Tibial nerve (tissue), 4 donors: ENCODE results near the gene FAM114A1. TPM values are rescaled to one million over a fixed set of nuclear protein-coding genes. Genes with fewer than 3 reads are reported as not detected.
A peak's percentile ranks its signal among the peaks of the same experiment; 100 is the strongest.

ENCODE experiments used
- DNase-seq, 2 donors: peaks; one replicate each; pipeline ENCODE4 v3.0.0-alpha.2; 2019; ENCODE audit warnings: low spot score in 2 of 2
- H3K27ac ChIP-seq, 4 donors: fragments of 200-600 bp; sonication (generic) in 3 of 4; one replicate each; pipeline ENCODE4 v1.5.1; 2017 to 2019; ENCODE audit warnings: mild to moderate bottlenecking in 1 of 4
- H3K27me3 ChIP-seq, 2 donors: fragments of 200-600 bp; sonication (generic) in 1 of 2; one replicate each; pipeline versions ENCODE4 v1.5.1 to v1.6.0; 2017 to 2019
- H3K36me3 ChIP-seq, 3 donors: fragments of 200-600 bp; sonication (generic); one replicate each; pipeline ENCODE4 v1.5.1; 2018 to 2019
- H3K4me1 ChIP-seq, 4 donors: fragments of 200-600 bp; sonication (generic) in 3 of 4; one replicate each; pipeline ENCODE4 v1.5.1; 2017 to 2019
- H3K4me3 ChIP-seq, 4 donors: fragments of 200-600 bp; sonication (generic) in 3 of 4; one replicate each; pipeline ENCODE4 v1.5.1; 2017 to 2019; ENCODE audit warnings: mild to moderate bottlenecking in 1 of 4, moderate library complexity in 1 of 4
- H3K9me3 ChIP-seq, 4 donors: fragments of 200-600 bp; sonication (generic) in 3 of 4; one replicate each; pipeline ENCODE4 v1.5.1; 2017 to 2019
- EP300 ChIP-seq, 2 donors: sonication (generic); formaldehyde crosslinking; IDR thresholded peaks; one replicate each; pipeline ENCODE4 v1.6.1; 2017; ENCODE audit warnings: antibody characterized with exemption in 2 of 2, mild to moderate bottlenecking in 1 of 2
- POLR2A ChIP-seq, 2 donors: fragments of 450-650 bp; IDR thresholded peaks; one replicate each; pipeline ENCODE4 v1.6.1; 2017; ENCODE audit warnings: antibody characterized with exemption in 2 of 2, mild to moderate bottlenecking in 2 of 2, moderate library complexity in 2 of 2
- WGBS, 2 donors: methylation state at CpG; one replicate each; pipeline ENCODE4 v1.1.5; 2018; 5-methylcytosine and 5-hydroxymethylcytosine counted together
- total RNA-seq, 4 donors: library from RNA; depleted of rRNA; stranded (reverse); fragments of >200 nt; gene quantifications; one replicate each; pipeline ENCODE4 v1.1.0, GENCODE V29; 2016
- TF ChIP-seq, protein P1 (sequence below), 5 experiments: fragments of 200-600 bp in 3 of 5; fragments of 450-650 bp in 2 of 5; sonication (generic) in 3 of 5; IDR thresholded peaks; one replicate each; pipeline ENCODE4 v1.5.1; 2016 to 2019; ENCODE audit warnings: antibody characterized with exemption in 5 of 5, mild to moderate bottlenecking in 3 of 5, moderate library complexity in 2 of 5

Gene FAM114A1
- total RNA-seq, 4 donors from 2014 or later, result 70.4 to 111 (median 98.2) TPM

DNA sequence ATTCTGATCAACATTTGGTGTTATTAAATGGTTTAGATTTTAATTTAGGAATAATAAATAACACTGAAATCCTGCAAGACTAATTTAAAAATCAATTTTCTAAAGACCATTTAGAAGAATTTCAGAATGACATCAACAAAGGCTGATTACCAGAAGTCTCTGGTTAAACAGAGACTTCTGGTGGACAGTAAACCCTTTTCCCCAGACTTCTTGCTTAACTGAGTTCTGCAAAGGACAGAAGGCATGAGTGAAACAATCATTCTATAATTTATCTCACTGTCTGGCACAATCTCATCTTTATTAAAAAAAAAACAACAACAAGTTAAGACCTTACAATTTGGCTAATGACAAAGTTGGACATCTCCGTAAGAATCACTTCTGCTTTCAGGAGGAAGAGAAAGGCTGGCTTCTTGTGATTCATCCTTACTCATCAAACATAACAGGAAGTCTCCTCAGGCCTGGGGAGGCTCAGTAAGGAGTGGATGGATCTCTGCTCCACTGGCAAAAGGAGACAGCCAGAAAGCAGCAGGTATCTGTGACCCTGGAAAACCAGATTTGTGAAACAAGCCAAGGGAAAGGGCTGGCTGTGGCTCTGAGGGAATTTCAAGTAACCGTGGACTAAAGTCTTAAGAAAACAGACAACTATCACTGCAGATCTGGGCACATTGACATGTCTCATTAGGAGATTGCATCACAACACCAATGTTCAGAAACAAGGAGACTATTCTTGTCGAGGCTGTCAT lies 10.1 kb upstream of the FAM114A1 start:
- Histone ChIP-seq H3K27ac (peak overlapping the region; percentile 67 to 89 (median 78)), H3K27me3 (no peaks in the 10 kb centered on the region), H3K4me1 (peaks cover 0 to 22% (median 8%) of the 10 kb centered on the region in 4 donors), H3K9me3 (no peaks in the 10 kb centered on the region), H3K4me3 (no peak overlapping the region), H3K36me3 (no peaks in the 10 kb centered on the region)
- TF ChIP-seq, protein P1, sequence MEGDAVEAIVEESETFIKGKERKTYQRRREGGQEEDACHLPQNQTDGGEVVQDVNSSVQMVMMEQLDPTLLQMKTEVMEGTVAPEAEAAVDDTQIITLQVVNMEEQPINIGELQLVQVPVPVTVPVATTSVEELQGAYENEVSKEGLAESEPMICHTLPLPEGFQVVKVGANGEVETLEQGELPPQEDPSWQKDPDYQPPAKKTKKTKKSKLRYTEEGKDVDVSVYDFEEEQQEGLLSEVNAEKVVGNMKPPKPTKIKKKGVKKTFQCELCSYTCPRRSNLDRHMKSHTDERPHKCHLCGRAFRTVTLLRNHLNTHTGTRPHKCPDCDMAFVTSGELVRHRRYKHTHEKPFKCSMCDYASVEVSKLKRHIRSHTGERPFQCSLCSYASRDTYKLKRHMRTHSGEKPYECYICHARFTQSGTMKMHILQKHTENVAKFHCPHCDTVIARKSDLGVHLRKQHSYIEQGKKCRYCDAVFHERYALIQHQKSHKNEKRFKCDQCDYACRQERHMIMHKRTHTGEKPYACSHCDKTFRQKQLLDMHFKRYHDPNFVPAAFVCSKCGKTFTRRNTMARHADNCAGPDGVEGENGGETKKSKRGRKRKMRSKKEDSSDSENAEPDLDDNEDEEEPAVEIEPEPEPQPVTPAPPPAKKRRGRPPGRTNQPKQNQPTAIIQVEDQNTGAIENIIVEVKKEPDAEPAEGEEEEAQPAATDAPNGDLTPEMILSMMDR (IDR thresholded peaks at IDR 0.05), result no peak
- TF ChIP-seq EP300 (IDR thresholded peaks at IDR 0.05) (peak in 1 of 2 donors; percentile 74), POLR2A (IDR thresholded peaks at IDR 0.05) (peak in 1 of 2 donors; percentile 13)
- WGBS, 2 donors, result 20% methylated on average over 3 of the region's 3 CpGs
- DNase-seq, result peak in 1 of 2 donors; percentile 47

DNA sequence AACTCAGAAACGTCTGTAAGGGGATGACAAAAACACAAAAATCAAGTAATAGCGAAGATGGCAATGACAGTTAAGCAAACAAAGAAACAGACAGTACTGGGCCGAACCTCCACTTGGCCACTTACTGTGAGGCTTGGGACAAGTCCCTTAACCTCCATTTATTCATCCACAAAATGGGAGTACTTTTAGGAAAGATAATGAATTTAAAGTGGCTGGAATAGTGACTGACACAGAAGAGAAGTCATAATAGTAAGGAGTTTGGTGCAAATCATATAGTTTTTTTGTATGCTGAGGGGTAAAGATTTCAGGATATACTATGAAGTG lies 9.5 kb upstream of the FAM114A1 start:
- no peak for TF ChIP-seq POLR2A (IDR thresholded peaks at IDR 0.05)
- TF ChIP-seq EP300 (IDR thresholded peaks at IDR 0.05), result no peak
- TF ChIP-seq, protein P1 (IDR thresholded peaks at IDR 0.05), result no peak
- Histone ChIP-seq H3K4me1 (peaks cover 0 to 22% (median 8%) of the 10 kb centered on the region in 4 donors), H3K4me3 (no peak overlapping the region), H3K27me3 (no peaks in the 10 kb centered on the region), H3K36me3 (no peaks in the 10 kb centered on the region), H3K9me3 (no peaks in the 10 kb centered on the region), H3K27ac (peak overlapping the region; percentile 67 to 89 (median 78))
- 22 to 25% methylated on average over 3 of the region's 3 CpGs for WGBS, 2 donors
- no peak for DNase-seq

DNA sequence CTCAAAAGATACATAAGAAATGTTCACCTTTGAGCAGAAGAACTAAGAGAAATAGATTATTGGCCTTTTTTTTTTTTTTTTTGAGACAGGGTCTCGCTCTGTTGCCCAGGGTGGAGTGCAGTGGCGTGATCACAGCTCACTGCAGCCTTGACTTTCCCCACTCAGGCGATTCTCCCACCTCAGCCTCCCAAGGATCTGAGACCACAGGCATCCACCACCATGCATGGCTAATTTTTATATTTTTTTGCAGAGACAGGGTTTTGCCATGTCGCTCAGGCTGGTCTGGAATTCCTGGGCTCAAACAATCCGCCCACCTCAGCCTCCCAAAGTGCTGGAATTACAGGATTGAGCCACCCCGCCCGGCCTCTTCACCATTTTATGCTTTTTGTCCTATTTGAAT lies 8.1 kb upstream of the FAM114A1 start:
- no peak overlapping the region for H3K27ac ChIP-seq
- no peaks in the 10 kb centered on the region for H3K36me3 ChIP-seq
- peaks cover 0 to 22% (median 8%) of the 10 kb centered on the region in 4 donors for H3K4me1 ChIP-seq
- no peak overlapping the region for H3K4me3 ChIP-seq
- no peaks in the 10 kb centered on the region for H3K9me3 ChIP-seq
- WGBS, 2 donors, result 87 to 97% methylated on average over 7 of the region's 7 CpGs
- DNase-seq, result no peak
- no peaks in the 10 kb centered on the region for H3K27me3 ChIP-seq
- TF ChIP-seq, protein P1 (IDR thresholded peaks at IDR 0.05), result no peak
- TF ChIP-seq POLR2A (IDR thresholded peaks at IDR 0.05), result no peak
- no peak for TF ChIP-seq EP300 (IDR thresholded peaks at IDR 0.05)

DNA sequence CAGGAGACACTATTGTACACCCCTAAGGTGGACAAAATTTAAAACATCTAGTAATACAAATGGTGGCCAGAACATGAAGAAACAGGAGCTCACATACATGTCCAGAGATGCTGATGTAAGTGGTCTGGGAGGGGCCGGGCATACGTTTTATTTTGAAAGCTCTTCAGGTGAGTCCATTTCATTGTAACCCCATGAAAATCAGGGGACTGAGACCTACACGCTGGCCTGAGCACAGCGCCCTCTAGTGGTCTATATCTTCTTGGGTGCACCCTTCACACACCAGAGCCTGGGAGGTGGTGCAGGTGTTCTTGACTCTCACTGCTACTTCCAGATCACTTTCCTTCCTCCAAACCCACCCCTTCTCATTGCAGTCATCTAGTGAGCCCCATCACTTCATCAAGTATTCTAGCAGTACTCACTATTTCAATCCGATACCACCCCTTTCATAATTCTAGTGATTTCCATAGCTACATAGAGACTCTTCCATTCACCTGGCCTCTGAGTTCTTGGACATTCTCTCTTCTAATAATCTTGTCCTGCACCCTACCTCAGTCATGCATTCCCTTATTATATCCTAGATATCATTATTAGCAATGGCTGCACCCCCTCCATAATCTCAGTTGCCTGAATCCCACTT lies 6.7 kb upstream of the FAM114A1 start:
- H3K36me3 ChIP-seq, result no peaks in the 10 kb centered on the region
- H3K4me1 ChIP-seq, result peaks cover 0 to 22% (median 8%) of the 10 kb centered on the region in 4 donors
- no peaks in the 10 kb centered on the region for H3K9me3 ChIP-seq
- no peaks in the 10 kb centered on the region for H3K27me3 ChIP-seq
- TF ChIP-seq, protein P1 (IDR thresholded peaks at IDR 0.05), result peak in 3 of 5 experiments; percentile 33 to 60 (median 52)
- no peak for TF ChIP-seq EP300 (IDR thresholded peaks at IDR 0.05)
- H3K4me3 ChIP-seq, result no peak overlapping the region
- H3K27ac ChIP-seq, result no peak overlapping the region
- DNase-seq, result no peak
- WGBS, 2 donors, result 43 to 48% methylated on average over 5 of the region's 5 CpGs

DNA sequence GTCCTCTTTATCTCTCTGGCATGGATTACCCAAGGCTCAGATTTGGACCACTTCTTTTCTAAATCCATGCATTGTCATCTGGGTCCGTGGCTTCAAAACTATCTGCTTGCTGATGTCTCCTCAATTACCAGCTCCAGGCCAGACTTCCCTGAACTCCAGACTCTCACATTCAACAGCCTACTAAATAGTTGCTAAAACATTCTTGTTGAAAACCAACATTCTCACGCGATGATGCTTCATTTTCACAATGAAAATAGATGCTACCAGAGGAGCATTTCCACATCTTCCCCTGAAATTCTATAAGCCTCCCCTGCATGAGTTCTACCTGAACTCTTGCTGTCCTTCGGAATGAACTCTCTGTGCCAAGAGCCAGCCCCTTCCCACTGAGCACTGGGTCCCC lies 5.8 kb upstream of the FAM114A1 start:
- Histone ChIP-seq H3K4me3 (no peak overlapping the region), H3K4me1 (peaks cover 0 to 17% (median 8%) of the 10 kb centered on the region in 4 donors), H3K9me3 (no peaks in the 10 kb centered on the region), H3K27me3 (no peaks in the 10 kb centered on the region), H3K36me3 (no peaks in the 10 kb centered on the region), H3K27ac (no peak overlapping the region)
- DNase-seq, result no peak
- no peak for TF ChIP-seq POLR2A (IDR thresholded peaks at IDR 0.05)
- TF ChIP-seq, protein P1 (IDR thresholded peaks at IDR 0.05), result no peak
- no peak for TF ChIP-seq EP300 (IDR thresholded peaks at IDR 0.05)
- WGBS, 2 donors, result 85 to 94% methylated on average over 4 of the region's 4 CpGs
